ENCODE measurements around the gene RPTOR.

The RPTOR gene

DNA sequence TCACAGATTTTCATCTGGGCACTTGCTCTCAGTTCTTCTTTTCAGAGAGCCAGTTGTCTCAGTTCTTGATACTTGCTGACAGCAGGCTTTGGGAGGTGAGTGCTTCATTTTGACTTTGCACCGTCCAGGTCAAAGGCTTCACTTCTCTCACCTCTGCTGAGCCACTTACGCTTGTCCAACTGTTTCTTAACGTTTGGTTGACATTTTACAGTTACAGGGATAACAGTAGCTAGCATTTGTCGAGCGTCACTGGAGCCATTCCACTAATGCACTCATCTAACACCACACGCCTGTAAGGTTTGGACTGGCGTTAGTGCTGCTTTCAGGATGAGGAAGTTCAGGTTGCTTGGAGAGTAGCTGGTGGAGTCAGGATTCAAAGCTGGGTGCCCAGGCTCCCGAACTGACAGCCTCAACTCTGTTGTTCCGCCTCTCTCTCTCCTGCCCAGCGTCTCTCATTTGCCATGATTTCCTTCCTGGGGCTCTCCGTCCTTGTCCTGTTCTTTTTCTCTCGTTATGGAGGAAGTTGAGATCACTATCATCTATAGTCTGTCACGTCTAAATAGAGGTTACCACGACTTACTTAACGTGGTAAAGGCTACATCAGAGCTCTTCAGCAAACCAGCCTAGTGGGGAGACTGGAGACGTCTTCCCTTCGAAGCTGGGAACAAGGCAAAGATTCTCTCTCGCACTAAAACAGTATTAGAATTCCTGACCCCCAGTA is 220.8 kb downstream of the RPTOR start:
- Histone ChIP-seq H3K36me3 (ENCODE audit: insufficient read depth, low read length) (peaks cover 14% of the 10 kb centered on the region), H3K4me3 (ENCODE audit: low read depth in 1 of 2, low read length in 2 of 2) (peak overlapping the region in 1 of 2 experiments; percentile 51; a peak in 3 of 4 replicates), H3K27ac (ENCODE audit: low read length) (peak overlapping the region; percentile 98), H3K4me1 (ENCODE audit: insufficient read depth, low read length) (peaks cover 68% of the 10 kb centered on the region), H3K4me2 (ENCODE audit: insufficient read depth, low read length) (peak overlapping the region; percentile 67), H3K9ac (ENCODE audit: low read depth, low read length) (peak overlapping the region; percentile 70), H3K9me3 (ENCODE audit: insufficient read depth, low read length, severe bottlenecking) (no peaks in the 10 kb centered on the region), H3K27me3 (ENCODE audit: insufficient read depth, low read length, poor library complexity) (no peaks in the 10 kb centered on the region), H3K79me2 (ENCODE audit: insufficient read depth, low read length) (peaks cover 53% of the 10 kb centered on the region), H2AFZ (ENCODE audit: low read depth, low read length) (peak overlapping the region; percentile 43; the same call in 1 of the 2 replicates), H4K20me1 (ENCODE audit: insufficient read depth, low read length) (no peaks in the 10 kb centered on the region)
- TF ChIP-seq, protein P1, sequence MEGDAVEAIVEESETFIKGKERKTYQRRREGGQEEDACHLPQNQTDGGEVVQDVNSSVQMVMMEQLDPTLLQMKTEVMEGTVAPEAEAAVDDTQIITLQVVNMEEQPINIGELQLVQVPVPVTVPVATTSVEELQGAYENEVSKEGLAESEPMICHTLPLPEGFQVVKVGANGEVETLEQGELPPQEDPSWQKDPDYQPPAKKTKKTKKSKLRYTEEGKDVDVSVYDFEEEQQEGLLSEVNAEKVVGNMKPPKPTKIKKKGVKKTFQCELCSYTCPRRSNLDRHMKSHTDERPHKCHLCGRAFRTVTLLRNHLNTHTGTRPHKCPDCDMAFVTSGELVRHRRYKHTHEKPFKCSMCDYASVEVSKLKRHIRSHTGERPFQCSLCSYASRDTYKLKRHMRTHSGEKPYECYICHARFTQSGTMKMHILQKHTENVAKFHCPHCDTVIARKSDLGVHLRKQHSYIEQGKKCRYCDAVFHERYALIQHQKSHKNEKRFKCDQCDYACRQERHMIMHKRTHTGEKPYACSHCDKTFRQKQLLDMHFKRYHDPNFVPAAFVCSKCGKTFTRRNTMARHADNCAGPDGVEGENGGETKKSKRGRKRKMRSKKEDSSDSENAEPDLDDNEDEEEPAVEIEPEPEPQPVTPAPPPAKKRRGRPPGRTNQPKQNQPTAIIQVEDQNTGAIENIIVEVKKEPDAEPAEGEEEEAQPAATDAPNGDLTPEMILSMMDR (IDR thresholded peaks at IDR 0.05; ENCODE audit: borderline replicate concordance, extremely low read depth, low read length, poor library complexity, severe bottlenecking) = no peak
- TF ChIP-seq EZH2 (IDR thresholded peaks at IDR 0.05; ENCODE audit: borderline replicate concordance, low read depth, low read length, severe bottlenecking) = no peak
- DNase-seq (peak; percentile 44), ATAC-seq (ENCODE audit: insufficient read depth, low read depth) (peak; percentile 36)

DNA sequence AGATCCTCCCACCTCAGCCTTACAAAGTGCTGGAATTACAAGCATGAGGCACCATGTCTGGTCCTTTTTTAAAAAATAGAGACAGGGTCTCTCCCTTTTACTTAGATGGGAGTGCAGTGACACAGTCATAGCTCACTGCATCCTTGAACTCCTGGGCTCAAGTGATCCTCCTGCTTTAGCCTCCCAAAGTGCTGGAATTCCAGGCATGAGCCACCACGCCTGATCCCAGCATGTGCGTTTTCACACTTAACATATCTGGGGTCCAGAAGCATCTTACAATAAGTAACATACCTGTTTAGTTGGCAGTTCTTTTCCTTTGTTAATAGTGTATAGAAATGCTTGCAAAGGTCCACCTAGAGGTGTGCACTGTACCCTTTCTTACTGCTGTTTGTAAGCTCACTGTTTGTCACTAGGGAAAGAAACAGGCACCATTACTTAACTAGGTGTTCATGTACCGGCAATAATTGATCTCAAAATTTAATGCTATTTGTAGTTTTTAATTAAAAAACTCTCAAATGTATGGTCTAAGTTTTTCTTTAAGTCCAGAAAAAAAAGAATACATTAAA is 221.7 kb downstream of the RPTOR start:
- H3K4me1 ChIP-seq (ENCODE audit: insufficient read depth, low read length) = peaks cover 63% of the 10 kb centered on the region
- peak overlapping the region; percentile 67 for H3K4me2 ChIP-seq (ENCODE audit: insufficient read depth, low read length)
- TF ChIP-seq EZH2 (IDR thresholded peaks at IDR 0.05; ENCODE audit: borderline replicate concordance, low read depth, low read length, severe bottlenecking) = no peak
- TF ChIP-seq, protein P1 (IDR thresholded peaks at IDR 0.05; ENCODE audit: borderline replicate concordance, extremely low read depth, low read length, poor library complexity, severe bottlenecking) = no peak
- H3K9ac ChIP-seq (ENCODE audit: low read depth, low read length) = peak overlapping the region; percentile 70
- no peaks in the 10 kb centered on the region for H3K9me3 ChIP-seq (ENCODE audit: insufficient read depth, low read length, severe bottlenecking)
- ATAC-seq (ENCODE audit: insufficient read depth, low read depth) (no peak), DNase-seq (no peak)
- peak overlapping the region in 1 of 2 experiments; percentile 51; a peak in 2 of 4 replicates for H3K4me3 ChIP-seq (ENCODE audit: low read depth in 1 of 2, low read length in 2 of 2)
- no peaks in the 10 kb centered on the region for H3K27me3 ChIP-seq (ENCODE audit: insufficient read depth, low read length, poor library complexity)
- H3K79me2 ChIP-seq (ENCODE audit: insufficient read depth, low read length) = peaks cover 61% of the 10 kb centered on the region
- no peaks in the 10 kb centered on the region for H4K20me1 ChIP-seq (ENCODE audit: insufficient read depth, low read length)
- no peak overlapping the region for H2AFZ ChIP-seq (ENCODE audit: low read depth, low read length)
- peaks cover 24% of the 10 kb centered on the region for H3K36me3 ChIP-seq (ENCODE audit: insufficient read depth, low read length)
- peak overlapping the region; percentile 98 for H3K27ac ChIP-seq (ENCODE audit: low read length)

DNA sequence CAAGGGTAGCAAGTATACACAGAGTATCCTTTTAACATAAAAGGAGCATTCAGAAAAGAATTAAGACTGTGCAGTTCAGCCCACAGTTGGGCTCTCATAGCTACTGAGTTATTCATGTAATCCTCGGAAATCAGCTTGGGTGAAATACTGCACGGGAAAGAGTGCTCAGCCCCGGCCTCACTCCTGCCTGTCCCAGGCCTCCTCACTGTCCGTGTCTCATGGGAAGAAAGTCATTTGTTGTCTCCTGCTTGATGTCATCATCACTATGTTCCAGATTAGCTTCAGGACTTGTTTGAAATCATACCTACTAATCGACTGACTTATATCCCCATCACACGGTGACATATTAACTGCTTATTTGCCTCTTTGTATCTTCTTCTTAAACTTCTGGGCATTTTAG is 223.8 kb downstream of the RPTOR start:
- ATAC-seq (ENCODE audit: insufficient read depth, low read depth) (no peak), DNase-seq (no peak)
- peak overlapping the region; percentile 6 for H3K27ac ChIP-seq (ENCODE audit: low read length)
- no peak overlapping the region for H3K4me3 ChIP-seq (ENCODE audit: low read depth in 1 of 2, low read length in 2 of 2)
- H4K20me1 ChIP-seq (ENCODE audit: insufficient read depth, low read length) = no peaks in the 10 kb centered on the region
- H3K4me2 ChIP-seq (ENCODE audit: insufficient read depth, low read length) = no peak overlapping the region
- H3K9ac ChIP-seq (ENCODE audit: low read depth, low read length) = no peak overlapping the region
- no peak for TF ChIP-seq EZH2 (IDR thresholded peaks at IDR 0.05; ENCODE audit: borderline replicate concordance, low read depth, low read length, severe bottlenecking)
- TF ChIP-seq, protein P1 (IDR thresholded peaks at IDR 0.05; ENCODE audit: borderline replicate concordance, extremely low read depth, low read length, poor library complexity, severe bottlenecking) = no peak
- H3K4me1 ChIP-seq (ENCODE audit: insufficient read depth, low read length) = peaks cover 63% of the 10 kb centered on the region
- H2AFZ ChIP-seq (ENCODE audit: low read depth, low read length) = no peak overlapping the region
- no peaks in the 10 kb centered on the region for H3K9me3 ChIP-seq (ENCODE audit: insufficient read depth, low read length, severe bottlenecking)
- H3K79me2 ChIP-seq (ENCODE audit: insufficient read depth, low read length) = peaks cover 49% of the 10 kb centered on the region
- H3K36me3 ChIP-seq (ENCODE audit: insufficient read depth, low read length) = peaks cover 28% of the 10 kb centered on the region
- H3K27me3 ChIP-seq (ENCODE audit: insufficient read depth, low read length, poor library complexity) = no peaks in the 10 kb centered on the region
